NCI-H146 (cell line): Measurements from ENCODE around the gene PPP1R8.

Experiments used
- DNase-seq: peaks from one replicate; lab custom pipeline; 2025; lab: John Stamatoyannopoulos, UW

Gene PPP1R8

DNA sequence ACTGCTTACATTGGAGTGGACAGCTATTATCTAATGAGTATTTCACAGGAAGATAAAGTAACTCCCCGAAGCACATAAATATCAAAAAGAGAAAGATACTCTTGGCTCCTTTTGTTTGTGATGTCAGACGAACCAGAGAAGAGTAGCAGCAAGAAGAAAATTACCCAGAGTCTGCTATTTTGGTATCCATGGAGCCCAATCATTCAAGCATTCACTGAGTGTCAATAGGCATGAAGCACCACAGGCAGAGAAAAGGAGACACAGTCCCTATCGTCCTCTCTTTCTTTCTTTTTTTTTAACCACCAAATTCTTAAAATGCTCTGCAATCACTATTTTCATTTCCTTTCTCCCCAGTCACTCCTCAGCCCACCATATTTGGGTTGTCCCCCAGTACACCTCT is 63.9 kb downstream of the PPP1R8 start:
- no peak for DNase-seq
